NCI-H510A treated with DMSO at 0.1 percent for 48 hours (cell line): ENCODE data around the gene SLC6A8.

Source experiments
- DNase-seq: peaks from one replicate; lab custom pipeline; 2025; lab: John Stamatoyannopoulos, UW

The SLC6A8 gene

GRCh38 chrX:153687121-153688039, at the start of gene SLC6A8:
Gene SLC6A8, plus strand, starts transcription at chrX:153687926. Its CDS starts 649 bp downstream, at chrX:153688575.
- peak; percentile 17 for DNase-seq

GRCh38 chrX:153638041-153638371, 49.7 kb upstream of the SLC6A8 start:
- DNase-seq, result no peak

DNA sequence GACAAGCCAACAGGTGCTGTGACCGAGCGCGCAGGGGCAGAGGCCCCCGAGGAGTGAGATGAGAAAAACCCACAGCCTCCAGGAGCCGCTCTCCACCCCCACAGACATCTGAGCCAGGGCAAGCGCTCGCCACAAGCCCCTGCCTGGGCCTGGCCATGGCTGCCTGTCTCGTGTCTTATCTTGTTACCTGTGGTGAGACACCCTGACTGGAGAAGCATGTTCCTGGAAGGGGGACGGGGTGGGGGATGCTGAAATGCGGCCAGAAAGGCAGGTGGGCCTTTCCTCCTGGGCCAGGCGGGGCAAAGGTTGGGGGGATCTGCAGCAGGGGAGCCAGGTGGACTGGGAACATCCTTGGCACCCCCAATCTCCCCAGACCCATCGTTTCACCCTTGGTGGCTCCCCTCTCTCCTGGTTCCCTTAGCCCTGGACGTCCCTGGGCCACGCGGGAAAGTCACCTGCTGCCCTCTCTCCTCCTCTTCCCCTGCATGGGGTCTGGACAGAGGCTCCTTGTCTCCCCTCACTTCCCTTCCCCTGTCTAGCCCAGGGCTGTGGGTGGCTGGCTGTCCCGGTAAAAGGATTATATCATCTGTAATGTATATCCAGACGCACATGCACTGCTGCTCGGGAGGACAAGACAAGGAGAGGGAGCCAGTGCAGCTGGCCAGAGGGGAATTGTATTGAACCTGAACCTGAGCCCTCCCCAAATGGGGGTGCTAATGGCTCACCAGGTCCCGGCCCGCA, 49.1 kb upstream of the SLC6A8 start:
- DNase-seq, result no peak

GRCh38 chrX:153639177-153640044, 48.3 kb upstream of the SLC6A8 start:
- no peak for DNase-seq

GRCh38 chrX:153640045-153640686, 47.6 kb upstream of the SLC6A8 start:
- DNase-seq, result no peak

GRCh38 chrX:153640736-153641575, 46.8 kb upstream of the SLC6A8 start:
- DNase-seq, result no peak

DNA sequence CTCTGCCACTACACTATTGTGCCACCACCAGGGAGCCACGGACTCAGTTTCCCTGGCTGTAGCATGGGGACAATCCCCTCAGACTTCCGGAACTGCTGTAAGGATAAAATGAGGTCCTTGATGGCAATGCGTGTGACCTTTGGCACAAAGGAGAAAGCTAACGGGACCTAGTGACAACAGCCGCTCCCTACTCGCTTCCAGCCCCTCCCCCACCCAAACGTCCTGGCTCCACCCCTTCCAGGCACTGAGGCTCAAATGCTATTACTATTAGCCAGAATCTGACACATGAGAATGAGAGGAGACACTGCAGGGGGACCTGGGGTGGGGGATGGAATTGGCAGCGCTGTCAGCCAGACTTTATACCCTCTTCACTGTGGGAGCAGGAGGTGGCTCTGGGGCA, 46.1 kb upstream of the SLC6A8 start:
- DNase-seq, result no peak

- no peak for DNase-seq
Measured at GRCh38 chrX:153642051-153642654, 45.6 kb upstream of the SLC6A8 start.

- DNase-seq, result no peak
Measured at GRCh38 chrX:153642655-153643430, 44.9 kb upstream of the SLC6A8 start.

DNA sequence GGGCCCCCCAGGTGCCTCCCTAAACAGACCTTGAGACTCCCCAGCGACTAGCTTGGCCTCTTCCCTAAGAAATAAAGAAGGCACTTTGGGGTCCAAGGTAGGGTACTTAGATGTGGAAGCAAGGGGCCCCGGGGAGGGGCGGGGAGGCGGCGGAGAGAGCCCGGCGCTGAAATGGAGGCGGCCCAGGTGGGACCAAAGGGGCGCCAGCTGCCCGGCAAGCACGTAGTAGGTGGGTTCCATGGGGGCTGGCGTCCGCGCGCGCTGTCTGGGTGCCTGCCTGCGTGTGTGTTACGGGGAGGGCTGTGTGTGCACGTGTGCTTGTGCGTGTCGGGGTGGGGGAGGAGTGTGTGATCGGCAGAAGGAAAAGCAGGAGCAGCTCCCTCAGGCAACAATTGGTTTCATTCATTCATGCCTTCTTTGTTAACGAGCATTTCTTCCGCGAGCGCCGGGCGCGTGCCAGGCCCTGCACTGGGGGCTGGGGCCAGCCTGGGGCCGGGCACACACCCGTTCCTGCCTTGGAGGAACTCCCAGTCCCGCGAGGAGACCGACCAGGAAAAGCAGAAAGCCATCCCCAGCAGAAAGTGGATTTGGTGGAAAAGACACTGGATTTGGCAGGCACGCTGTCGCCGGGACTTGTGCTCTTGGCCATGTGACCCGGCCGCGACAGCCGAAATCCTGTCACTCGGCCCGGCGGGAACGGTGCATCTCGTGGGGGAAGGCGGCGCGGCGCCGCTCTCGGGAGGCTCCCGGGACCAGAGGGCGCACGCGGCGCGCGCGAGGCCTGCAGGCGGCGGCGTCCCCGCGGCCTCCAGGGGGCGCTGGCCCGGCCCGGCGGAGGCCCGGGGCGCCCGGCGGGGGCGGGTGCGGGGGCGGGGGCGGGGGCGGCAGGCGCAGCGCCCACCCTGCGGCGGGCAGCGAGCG, 44.0 kb upstream of the SLC6A8 start:
- DNase-seq, result no peak

DNA sequence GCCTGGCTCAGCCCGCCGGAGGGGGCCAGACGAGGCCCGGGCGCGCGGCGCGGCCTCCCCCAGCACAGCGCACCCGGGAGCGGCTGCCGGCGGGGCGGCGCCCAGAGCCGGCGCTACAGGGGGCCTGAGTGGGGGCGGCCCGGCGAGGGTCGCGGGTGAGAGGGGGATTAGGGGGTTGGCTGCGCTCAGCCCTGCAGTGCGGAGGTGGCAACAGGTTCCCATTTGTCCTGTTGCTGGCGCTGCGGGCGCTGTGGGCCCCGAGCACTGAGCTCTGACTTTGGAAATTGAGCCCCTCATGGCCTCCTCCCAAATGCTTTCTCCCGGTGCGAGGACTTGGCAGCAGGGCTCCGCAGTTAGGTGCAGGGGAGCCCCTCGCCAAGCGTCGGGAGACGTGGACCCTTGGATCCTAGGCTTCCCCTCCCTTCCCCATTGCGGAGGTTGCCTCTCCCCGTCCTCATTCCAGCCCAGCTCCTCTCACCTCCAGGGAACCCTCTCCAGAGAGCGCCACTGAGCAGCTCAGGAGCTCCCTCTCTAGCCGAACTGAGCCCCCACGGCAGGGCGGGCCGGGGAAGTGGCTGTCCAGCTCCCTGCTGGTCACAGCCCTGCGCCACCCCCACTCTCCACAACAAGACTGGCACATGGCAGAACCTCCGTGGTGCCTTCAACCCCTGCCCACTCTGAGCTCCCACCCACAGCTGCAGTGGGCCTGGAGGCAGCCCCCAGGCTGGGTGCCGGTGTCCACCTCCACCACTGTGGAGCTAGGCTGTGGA, 43.2 kb upstream of the SLC6A8 start:
- DNase-seq, result no peak

DNA sequence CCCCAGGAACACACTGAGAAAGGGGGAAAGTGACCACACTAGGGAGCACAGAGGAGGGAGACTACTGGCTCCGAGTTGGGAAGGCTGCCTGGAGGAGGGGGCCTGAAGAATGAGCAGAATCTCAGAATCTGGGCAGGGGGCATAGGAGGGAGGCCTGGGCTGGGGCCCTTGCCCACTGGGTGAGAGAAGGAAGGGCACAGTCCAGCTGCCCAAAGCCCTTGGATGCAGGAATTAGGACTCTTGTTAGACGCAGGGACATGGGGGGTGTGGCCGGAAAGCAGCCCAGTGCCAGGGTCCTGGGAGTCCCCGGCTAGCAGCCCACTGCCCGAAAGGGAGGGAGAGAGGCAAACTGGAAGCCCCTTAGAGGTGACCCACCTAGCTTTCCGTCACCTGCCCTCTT, 42.6 kb upstream of the SLC6A8 start:
- DNase-seq, result no peak

- no peak for DNase-seq
Measured at GRCh38 chrX:153645921-153646488, 41.7 kb upstream of the SLC6A8 start.

- no peak for DNase-seq
Measured at GRCh38 chrX:153646620-153647373, 40.9 kb upstream of the SLC6A8 start, which contains the start of gene DUSP9. Gene DUSP9, plus strand, starts transcription at chrX:153647203. Its CDS starts 751 bp downstream, at chrX:153647954.

DNA sequence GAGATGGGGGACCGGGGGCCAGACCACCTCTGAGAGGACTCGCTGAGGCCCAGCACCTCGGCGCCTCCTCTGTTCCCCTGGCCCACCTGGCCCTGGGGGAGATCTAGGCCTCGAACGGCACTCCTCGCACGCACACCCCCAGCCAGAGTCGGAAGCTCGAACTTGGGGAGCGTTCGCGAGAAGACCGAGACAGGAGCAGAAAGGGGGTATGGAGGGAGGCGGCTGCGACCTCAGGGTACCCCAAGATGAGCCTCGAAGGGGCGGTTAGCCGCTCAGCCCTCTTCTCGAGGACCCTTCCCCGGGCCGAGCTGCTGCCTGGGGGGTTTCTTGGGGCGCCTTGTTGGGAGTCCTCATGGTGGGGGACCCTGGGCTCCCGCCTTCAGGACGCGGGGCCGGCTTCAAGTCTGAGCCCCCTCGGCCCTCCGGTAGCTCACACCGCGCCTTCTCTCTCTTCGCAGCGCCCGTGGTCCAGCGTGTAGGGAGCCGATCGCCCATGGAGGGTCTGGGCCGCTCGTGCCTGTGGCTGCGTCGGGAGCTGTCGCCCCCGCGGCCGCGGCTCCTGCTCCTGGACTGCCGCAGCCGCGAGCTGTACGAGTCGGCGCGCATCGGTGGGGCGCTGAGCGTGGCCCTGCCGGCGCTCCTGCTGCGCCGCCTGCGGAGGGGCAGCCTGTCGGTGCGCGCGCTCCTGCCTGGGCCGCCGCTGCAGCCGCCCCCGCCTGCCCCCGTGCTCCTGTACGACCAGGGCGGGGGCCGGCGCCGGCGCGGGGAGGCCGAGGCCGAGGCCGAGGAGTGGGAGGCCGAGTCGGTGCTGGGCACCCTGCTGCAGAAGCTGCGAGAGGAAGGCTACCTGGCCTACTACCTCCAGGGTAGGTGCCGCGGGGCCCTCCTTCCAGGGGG, 40.0 kb upstream of the SLC6A8 start:
- DNase-seq, result no peak
